ENCODE measurements around the gene HTRA2.

Gene HTRA2

DNA sequence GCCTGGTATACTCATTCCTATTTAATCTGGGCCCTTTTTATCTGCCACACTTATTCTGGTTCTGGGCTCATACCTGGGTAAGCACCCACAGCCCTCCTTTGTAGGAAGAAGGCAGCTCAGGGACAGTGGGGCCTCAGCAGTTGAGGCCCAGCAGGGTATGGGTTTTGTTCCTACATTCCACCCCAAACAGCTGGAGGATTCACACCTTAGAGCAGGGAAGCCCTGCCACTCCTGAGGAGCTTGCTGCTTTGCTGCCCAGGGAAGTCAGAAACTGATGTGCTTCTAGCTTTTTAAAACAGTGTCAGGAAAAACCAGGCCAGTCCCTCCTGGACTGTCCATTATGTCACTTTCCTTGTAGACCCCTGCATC is 29.2 kb upstream of the HTRA2 start:
- DNase-seq (ENCODE audit: low read depth): no peak

DNA sequence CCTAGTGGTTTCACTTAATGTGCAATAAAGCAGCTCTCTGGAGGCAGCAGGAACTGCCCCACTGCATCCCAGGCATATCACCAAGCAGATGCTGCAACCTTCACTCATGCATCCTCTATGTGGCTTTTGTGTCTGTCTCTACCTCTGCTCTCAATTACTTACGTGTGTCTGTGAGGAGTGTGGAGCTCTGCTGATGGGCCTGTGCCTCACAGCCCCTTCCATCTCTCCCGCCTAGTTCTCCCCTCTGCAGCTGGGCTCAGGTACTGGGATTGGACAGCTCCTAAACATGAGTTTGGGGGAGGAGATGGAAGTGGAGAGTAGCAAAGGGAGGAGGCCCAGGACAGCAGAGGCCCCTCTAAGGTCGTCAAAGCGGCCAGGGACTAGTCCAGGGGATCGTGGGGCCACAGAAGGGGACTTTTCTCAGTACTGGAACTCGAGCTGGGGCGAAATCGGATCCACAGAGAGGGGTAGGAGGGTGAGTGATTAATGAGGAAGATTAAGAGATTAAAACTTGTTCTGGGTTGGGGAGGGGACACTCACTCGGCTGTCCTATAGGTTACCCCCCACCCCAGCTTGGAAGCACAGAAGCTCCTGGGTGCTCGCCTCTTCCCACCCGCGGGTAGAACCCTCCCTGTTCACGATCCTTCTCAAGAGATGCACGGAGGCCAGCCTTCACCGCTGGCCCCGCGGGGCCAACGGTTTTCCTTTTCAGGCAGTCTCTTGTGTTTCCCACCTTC is 28.2 kb upstream of the HTRA2 start:
- DNase-seq (ENCODE audit: low read depth): no peak

DNA sequence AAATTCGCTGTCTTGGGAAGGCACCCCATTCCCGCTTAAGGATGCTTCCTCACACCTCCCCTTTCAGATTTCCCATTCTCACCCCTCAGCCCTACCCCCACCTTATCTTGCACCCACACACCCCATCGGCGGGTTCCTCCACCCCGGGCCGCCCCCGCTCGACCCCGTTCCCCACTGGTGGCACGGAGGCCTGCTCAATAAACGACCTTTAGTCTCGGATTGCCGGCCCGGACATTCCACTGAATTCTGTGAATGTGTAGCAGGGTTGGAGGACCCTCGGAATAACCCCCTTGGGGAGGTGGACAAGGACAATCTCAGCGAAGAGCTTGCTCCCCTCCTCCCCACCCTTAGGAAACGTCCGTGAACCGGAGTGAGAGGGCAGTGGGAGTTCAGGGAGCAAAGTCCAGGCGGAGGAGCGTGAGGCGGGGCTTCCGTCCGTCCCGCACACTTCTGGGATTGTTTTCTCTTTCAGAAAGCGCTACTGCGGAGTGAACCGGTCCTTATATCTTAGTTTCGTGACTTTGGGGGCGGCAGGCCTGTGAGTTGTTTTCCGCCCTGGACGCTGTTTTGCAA is 27.5 kb upstream of the HTRA2 start:
- no peak for DNase-seq (ENCODE audit: low read depth)

DNA sequence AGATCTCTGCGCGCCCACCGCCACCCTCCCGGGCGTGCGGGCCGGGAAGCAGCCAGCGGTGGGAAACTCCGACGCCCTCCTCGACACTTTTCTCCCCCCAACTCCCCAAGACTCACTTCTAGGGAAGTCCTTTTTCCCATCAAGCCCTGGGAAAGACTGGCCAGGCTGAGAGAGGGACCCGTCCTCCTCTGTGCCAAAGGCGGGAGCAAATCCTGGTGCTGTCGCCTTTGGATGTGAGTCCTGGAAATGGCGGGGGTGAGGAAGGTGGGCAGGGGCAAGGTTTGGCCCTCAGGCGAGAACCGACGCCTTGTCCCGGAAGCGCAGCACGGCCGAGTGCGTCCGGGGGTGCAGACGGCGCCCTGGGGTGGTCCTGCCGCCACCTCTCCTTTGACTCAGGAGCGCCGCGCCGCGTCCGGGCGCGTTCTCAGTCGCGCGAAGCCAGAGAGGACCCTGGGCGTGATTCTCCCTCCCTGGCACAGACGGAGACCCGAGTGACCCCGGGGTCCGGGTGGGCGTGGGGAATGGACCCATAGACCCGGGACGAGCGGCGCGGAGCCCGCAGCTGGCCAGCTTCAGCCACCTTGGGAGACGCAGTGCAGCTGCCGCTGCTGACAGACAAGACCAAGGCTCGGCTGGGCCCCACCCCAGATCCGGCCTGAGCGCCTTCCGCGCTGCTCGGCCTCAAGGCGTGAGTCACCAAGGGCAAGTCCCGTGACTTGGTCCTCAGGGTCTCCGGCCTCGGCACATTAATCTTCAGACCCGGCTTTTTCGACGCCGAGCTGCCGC is 26.8 kb upstream of the HTRA2 start:
- no peak for DNase-seq (ENCODE audit: low read depth)

DNA sequence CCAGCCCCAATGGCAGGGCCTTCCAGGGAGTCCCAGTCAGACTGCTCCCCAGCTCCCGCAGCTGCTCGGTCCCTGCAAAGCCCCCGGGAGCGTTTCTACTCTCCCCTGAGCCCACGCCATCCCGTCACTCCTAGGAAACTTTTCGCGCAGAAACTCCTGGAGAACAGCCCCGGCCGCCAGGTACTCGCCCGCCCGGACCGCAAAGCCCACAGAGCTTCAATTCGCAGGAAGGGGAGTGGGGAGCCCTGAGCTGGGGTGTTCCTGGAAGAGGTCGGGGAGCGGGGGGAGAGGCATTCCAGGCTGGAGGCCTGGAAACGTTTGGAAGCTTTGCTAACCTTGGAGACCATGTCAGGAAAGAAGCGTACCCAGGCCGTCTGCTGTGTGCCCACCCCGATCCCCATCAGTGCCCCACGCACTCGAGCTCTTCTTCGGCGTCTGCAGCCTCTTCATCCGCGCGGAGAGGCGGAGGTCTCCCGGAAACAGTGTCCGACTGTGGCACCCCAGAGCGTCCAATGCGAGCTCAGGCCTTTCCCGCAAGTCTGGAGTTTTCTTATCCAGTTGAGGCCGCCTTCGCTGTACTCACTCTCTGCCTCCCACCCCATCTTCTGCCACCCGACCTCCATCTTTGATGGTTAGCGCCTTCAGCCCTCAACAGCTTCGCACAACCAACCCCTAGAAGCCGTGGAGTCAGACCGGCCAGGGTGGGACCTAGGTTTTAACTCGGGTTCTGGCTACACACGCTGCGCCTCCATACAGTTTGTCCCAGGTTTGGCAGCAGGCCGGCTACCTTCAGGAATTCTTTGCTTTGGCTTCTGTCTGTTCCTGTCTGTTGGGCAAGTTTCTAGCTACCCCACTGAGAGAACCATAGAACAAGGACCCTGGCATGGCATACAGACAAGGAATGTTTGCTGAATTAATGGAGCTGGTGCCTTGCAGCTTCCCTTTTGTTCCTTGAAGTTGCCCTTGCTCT is 25.9 kb upstream of the HTRA2 start:
- no peak for DNase-seq (ENCODE audit: low read depth)

DNA sequence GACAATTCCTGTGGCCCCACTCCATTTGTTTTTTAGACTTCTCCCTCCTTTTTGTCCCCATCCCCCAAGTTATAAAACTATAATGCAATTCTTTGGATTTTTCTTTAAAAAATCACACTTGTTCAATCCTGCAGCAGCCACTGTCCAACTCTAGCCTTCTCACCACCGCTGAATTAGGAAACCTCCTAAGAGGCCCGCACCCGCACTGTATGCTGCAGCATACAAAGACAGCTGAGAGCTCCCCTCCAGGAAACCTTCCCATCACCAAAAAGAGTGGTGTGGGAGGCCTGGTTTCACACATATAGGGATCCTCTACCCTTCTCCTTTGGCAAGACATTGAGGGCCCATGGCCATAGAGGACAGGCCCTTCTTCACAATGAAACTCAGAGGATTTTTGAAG is 25.1 kb upstream of the HTRA2 start:
- DNase-seq (ENCODE audit: low read depth): no peak

DNA sequence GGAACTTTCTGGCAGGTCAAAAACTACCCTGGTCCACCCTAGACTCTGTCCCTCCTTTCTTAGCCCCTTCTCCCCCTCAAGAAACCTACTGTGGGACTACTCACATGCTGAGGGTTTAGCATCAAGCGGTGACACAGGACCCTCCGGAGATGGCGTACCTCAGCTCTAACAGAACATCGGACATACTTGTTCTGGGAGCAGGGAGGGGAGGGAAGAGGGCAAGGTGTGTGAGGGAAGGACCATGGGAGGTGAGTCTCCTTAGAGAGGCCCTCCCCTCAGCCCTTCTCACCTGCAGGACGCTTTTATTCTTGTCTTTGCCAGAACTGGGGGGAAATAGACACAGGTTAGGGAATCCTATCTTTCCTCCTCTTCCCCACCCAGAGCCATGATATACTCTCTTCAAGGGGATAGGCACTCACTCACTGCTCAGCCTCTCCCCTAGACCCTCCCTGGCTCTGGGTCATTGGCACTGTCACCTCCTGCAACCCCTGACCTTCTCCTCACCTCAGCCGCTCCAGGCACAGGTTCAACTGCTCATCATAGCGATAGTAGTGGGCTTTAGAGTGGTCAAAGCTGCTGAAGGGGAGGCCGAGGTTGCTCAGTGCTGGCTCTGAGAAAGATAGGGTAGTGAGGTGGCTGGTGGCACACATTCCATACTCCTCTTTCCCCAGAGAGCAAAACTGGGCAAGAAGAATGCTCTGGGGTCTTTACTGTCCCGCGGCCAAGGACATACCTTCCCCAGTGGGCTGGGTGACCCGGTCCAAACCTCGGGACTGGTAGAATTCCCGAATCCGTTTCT is 24.1 kb upstream of the HTRA2 start:
- DNase-seq (ENCODE audit: low read depth): no peak

DNA sequence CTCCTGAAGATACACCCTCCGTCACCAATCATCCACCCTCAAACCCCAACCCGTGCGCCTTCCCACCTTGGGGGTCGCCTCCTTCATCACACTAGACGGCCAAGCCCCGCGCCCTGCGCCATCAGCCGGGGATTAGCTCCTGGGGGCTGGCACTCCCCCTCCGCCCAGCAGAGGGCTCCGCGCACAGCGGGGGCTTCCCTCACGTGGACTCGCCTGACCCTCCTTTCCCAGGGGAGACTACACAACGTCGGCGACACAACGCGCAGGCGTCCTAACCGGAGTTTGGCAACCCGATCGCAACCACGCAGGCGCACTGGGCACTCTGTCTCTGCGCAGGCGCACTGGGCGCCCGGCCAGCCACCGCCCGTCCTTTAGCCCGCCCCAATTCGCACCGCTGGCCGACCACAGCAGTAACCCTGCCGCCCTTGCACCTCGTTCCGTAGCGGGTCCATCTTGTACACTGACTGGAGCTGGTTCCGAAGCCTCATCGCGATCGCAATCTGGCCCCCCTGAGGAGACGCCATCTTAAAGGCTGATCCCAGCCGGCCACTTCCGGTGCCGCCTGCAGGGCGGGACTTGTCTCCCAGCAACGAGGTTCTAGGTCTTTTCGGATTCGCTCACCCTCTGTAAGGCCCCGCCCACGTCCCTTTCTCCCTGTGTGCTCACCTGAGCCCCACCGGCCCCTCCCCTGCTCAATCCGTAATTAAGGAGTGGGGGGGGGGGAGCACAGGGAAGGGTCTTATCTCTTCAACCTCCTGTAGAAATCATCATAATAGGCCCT is 22.4 kb upstream of the HTRA2 start, which contains the start of gene PCGF1:
Gene PCGF1 (minus strand): TSS at position 551 of the 781 bp plus-strand sequence. CDS start 27 bp downstream, at position 524.
- peak; percentile 80 for DNase-seq (ENCODE audit: low read depth)

DNA sequence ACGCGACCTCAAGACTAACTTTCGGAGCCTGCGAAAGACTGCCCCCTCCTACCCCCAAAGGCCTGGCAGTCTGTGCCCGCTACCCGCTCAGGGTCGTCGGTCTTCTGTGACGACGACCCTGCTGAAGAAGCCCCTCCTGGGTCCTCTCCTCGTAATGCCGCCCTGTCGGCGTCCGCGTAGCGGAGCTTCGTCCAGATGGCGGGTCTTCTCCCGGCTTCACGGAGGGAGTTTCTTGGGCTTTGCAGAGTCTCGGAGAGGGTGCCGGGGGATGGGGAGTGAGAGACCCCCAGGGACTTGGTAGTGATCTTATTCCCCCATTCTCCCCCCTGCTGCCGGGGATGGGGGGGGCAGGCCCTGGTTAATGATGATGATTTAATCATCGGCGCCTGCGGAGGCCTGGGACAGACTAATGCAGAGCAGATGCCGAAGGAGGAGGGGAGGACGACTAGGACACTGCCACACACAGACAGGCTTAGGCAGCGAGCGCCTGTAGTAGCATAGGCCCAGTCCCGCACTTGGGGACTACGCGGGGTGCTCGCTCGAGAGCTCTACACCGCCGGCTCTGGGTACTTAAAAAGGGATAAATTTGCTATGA is 21.7 kb upstream of the HTRA2 start:
- DNase-seq (ENCODE audit: low read depth): no peak

DNA sequence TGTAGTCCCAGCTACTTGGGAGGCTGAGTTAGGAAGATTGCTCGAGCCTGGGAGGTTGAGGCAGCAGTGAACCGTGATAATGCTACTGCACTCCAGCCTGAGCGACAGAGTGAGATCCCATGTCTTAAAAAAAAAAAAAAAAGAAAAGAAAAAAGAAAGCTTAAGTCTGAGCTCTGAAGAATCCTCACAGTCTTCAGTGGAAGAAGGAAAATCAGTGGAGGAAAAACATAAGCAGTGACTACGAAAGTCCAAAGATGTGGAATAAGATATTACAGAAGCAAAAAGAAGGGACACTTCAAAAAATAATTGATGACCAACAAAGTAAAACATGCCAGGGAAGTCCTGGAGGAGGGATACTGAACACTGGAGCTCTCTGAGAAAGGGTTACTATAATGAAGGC is 19.5 kb upstream of the HTRA2 start:
- DNase-seq (ENCODE audit: low read depth): no peak

DNA sequence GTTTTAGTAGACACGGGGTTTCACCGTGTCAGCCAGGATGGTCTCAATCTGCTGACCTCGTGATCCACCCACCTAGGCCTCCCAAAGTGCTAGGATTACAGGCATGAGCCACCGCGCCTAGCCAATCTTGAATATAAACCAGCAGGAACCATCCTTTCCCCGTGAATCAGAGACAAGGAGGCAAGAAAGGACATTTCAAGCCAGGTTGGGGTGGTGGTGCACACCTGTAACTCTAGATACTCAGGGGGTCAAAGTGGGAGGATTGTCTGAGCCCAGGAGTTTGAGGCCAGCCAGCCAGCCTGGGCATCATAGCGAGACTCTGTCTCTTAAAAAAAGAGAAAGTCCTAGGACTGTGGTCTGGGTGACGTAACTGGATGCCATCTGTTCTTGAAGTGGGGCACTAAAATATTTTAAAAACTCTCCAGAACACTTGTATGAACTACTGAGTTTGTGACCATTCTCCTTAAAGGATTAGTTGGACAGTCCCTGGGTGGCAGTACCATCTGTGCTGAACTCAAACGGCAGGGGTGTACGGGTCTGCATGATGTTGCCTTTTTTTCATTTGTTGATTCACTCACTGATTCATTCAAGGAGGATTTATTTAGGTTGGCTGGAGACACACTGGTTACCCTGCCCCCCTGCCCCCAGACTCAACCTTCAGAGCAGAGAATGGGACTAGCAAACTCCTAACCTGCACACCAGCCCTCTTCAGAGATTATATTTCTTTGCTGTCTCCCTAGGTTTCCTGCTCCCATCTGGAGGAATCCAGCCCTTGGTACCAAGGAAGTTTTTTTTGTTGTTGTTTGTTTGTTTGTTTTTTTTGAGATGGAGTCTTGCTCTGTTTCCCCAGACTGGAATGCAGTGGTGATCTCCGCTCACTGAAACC is 18.4 kb upstream of the HTRA2 start:
- no peak for DNase-seq (ENCODE audit: low read depth)

DNA sequence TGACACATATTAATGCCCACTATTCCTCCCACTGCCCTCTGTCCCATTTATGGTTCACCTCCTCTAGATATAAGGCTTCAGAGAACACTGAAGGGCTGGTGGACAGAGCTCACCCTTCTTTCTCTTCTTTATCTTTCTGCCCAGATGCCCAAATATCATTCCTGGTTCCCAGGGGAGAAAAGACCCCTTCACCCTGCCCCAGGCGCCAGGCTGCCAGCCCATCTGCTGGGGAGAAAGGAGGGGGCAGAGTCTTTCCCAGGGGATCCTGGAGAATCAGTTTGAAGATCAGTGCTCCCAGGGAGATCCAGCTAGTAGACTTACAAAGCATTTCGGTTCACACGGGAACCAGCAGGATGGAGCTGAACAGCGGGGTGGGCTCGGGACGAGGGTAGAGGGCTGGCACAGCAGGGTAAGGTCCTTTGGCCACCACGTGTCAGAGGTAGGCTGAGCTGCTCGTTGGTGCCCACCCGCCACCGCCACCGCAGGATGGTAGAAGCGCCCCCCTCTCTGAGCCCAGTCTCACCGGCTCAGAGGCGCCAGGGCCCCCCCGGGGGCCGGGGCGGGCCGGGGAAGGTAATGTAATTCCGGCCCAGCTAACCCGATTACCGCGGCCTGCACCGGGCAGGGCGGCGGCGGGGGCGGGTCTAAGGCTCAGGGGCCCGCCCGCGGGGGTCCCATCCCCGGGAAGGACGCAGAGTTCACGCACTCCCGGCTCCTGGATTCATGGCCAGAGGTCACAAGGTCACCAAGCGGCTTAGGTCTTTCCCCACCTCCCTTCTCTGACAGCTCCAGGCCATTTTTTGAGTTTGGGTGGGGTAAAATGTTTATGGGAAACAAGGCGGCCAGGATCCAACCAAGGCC is 16.8 kb upstream of the HTRA2 start:
- DNase-seq (ENCODE audit: low read depth): no peak

DNA sequence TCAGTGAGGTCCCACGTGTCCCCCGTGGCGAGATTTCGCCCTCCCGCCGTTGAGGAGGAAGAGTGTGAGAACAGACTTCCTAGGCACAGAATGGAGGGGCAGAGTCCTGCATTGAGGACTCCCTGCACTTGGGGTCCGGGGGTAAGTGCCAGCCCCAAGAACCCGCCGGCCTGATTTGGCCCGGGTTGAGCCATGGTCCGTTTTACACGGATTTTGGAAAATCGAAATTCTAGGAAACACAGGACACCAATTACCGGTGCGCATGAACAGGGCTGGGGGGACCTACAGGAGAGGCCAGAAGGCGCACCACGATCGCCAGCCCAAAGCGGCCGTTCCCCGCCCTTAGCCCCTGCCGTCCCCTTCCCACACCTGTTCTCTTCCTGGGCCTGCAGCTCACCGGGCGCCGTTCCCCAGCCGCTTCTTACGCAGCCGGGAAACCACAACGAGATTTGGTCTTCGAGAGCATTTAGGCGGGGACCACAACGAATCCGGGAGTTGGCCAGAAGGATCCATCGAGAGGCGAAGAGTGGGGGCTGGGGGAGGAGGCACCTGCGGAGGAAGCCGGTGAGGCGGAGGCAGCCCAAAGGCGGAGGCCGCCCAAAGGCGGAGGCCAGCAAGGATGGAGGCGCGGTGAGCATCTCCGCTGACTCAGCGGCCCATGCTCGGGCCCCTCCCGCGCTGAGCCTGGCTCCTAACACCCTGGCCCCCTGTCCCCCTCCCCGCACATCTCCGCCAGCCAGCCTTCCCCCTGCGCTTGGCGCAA is 15.9 kb upstream of the HTRA2 start:
- no peak for DNase-seq (ENCODE audit: low read depth)

DNA sequence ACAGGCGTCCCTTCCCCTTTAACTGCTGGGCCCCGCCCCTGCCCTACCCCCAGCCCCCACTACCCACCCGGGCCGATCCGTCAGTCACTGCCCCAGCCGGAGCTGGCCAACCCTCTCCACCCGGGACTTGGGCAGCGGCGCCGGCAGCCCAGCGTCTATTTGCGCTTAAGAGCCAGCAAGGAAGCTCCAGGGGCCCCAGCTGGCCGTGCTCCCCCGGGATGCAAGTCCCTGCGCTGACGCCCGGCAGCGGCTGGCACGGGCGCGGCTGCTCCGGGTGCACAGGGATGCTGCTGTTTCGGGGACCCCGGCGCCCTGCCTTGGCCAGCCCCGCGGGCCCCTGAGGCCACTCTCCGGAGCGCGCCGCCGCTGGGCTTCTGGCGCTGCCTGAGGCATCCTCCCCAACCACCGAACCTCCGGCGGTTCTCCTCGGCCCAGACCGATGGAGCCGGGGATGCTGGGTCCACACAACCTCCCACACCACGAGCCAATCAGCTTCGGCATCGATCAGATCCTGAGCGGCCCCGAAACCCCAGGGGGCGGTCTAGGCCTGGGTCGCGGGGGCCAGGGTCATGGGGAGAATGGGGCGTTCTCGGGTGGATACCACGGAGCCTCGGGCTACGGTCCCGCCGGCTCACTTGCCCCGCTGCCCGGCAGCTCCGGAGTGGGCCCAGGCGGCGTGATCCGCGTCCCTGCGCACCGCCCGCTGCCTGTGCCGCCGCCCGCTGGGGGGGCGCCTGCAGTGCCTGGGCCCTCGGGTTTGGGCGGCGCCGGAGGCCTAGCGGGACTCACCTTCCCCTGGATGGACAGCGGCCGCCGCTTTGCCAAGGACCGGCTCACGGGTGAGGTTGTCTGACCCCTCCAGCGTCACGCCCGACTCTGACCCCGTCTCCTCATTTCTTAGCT is 15.1 kb upstream of the HTRA2 start, which contains the start of gene TLX2:
Gene TLX2 (plus strand): TSS at position 83 of the 903 bp plus-strand sequence. CDS start 357 bp downstream, at position 440.
- no peak for DNase-seq (ENCODE audit: low read depth)

DNA sequence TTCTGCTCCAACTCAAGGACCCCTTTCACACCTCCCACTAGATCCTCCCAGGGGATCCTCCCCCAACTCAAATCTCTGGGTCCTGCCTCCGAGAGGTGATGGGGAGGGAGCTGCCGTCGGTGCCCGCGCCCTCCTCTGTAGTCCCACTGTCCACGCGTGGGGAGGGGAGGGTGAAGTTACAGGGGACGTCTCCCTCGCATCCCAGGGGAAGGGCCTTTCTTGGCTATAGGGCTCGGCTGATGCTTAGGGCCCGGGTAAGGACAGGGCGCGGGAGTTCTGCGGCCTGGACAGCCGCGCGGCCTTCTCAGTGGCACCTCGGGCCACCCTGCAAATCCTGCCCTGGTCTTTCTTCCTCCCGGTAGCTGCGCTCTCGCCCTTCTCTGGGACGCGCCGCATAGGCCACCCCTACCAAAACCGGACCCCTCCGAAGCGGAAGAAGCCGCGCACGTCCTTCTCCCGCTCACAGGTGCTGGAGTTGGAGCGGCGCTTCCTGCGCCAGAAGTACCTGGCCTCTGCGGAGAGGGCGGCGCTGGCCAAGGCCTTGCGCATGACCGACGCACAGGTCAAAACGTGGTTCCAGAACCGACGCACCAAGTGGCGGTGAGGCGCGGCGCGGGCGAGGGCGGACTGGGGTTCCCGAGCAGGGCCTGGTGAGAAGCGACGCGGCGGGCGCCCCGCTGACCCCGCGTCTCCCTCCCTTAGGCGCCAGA is 14.3 kb upstream of the HTRA2 start:
- DNase-seq (ENCODE audit: low read depth): no peak

Measured in GM04503 (cell line).